HepG2 (cell line): ENCODE data around the gene SRP68. TPM values are rescaled to one million over a fixed set of nuclear protein-coding genes. Genes with fewer than 3 reads are reported as not detected.
A peak's percentile ranks its signal among the peaks of the same experiment; 100 is the strongest.

Experiments
- ATAC-seq: fragments of 200-7000 bp; cut with Tn5 transposase; 3 replicates; pipeline ENCODE4 v1.9.1; 2020; ENCODE audit warnings: mild to moderate bottlenecking, moderate library complexity
- BruUV-seq: library from RNA; stranded (reverse); fragments of 400-500 nt; replicated peaks from 2 replicates; lab custom pipeline; 2021; lab: Mats Ljungman, UMichigan
- CTCF ChIA-PET: fragments of 300-600 bp; formaldehyde crosslinking; extraction: SDS; loops from one replicate; lab custom pipeline; 2021; ENCODE audit warnings: low total read pairs, inconsistent platforms, low intra/inter-chr PET ratio; lab: Yijun Ruan, JAX
- POLR2A ChIA-PET: fragments of 350-600 bp; sonication (Branson Sonifier 250); formaldehyde crosslinking; loops from one replicate; lab custom pipeline; 2020; ENCODE audit warnings: antibody characterized with exemption, inconsistent platforms; lab: Yijun Ruan, JAX
- DNase-seq: peaks from one replicate; pipeline ENCODE4 v3.0.0-alpha.2; 2015; ENCODE audit warnings: low spot score
- FAIRE-seq: peaks from 3 replicates; lab custom pipeline; 2011; peaks lifted over from hg19 to GRCh38; lab: Jason Lieb, UNC
- H2AFZ ChIP-seq: one replicate; pipeline ENCODE4 v1.6.1; 2011; ENCODE audit warnings: low read length, inconsistent platforms
- H3K27ac ChIP-seq: fragments of 300-600 bp; 3 replicates; pipeline ENCODE4 v1.8.0; 2011; ENCODE audit warnings: mixed run types, mild to moderate bottlenecking, mixed read lengths, low read length, inconsistent platforms; ENCODE audit not compliant: insufficient read depth; ENCODE audit errors: extremely low read length
- H3K27me3 ChIP-seq, 2 experiments: fragments of 200-600 bp in 1 of 2; 2 replicates in 1 of 2; 3 replicates in 1 of 2; pipeline versions ENCODE4 v1.6.0 to v1.8.0; 2011; ENCODE audit warnings: low read length in 2 of 2, mild to moderate bottlenecking in 2 of 2, moderate library complexity in 2 of 2, inconsistent platforms in 1 of 2; ENCODE audit not compliant: insufficient read depth in 2 of 2, control insufficient read depth in 1 of 2
- H3K36me3 ChIP-seq, 2 experiments: fragments of 200-600 bp in 1 of 2; replicated peaks in 1 of 2; 2 replicates in 1 of 2; 3 replicates in 1 of 2; pipeline versions ENCODE4 v1.5.1 to v1.8.0; 2011; ENCODE audit warnings: low read length in 2 of 2, inconsistent platforms in 1 of 2; ENCODE audit not compliant: insufficient read depth in 2 of 2, control insufficient read depth in 1 of 2
- H3K4me1 ChIP-seq: 2 replicates; pipeline ENCODE4 v1.5.1; 2012; ENCODE audit warnings: low read length, inconsistent platforms; ENCODE audit not compliant: insufficient read depth
- H3K4me2 ChIP-seq: 2 replicates; pipeline ENCODE4 v1.6.0; 2011; ENCODE audit warnings: low read depth, low read length, inconsistent platforms
- H3K4me3 ChIP-seq, 3 experiments: fragments of 200-600 bp in 1 of 3; sonication (generic), shearing (Covaris generic) in 1 of 3; replicated peaks in 1 of 3; 2 replicates each; pipeline ENCODE4 v1.5.1; 2011 to 2016; ENCODE audit warnings: low read length in 3 of 3, inconsistent platforms in 2 of 3, low read depth in 2 of 3, mild to moderate bottlenecking in 2 of 3, control low read depth in 1 of 3, mixed read lengths in 1 of 3; ENCODE audit not compliant: insufficient read depth in 1 of 3
- H3K79me2 ChIP-seq: one replicate; pipeline ENCODE4 v1.6.1; 2011; ENCODE audit warnings: low read length, inconsistent platforms; ENCODE audit not compliant: insufficient read depth
- H3K9ac ChIP-seq: 2 replicates; pipeline ENCODE4 v1.6.0; 2011; ENCODE audit warnings: mild to moderate bottlenecking, low read depth, low read length, inconsistent platforms; ENCODE audit not compliant: insufficient read depth
- H3K9me3 ChIP-seq: 2 replicates; pipeline ENCODE4 v1.5.1; 2012; ENCODE audit warnings: mild to moderate bottlenecking, low read length
- H4K20me1 ChIP-seq: 2 replicates; pipeline ENCODE4 v1.6.0; 2011; ENCODE audit warnings: inconsistent platforms, mild to moderate bottlenecking, low read length, moderate library complexity; ENCODE audit not compliant: insufficient read depth
- ATF6 ChIP-seq: sonication (generic); formaldehyde crosslinking; conservative IDR thresholded peaks from 2 replicates; pipeline ENCODE4 v1.4.0; 2020; ENCODE audit warnings: missing genetic modification reagents
- HOXA7 ChIP-seq: sonication (generic); formaldehyde crosslinking; IDR thresholded peaks from 2 replicates; pipeline ENCODE4 v1.8.1; 2022; ENCODE audit warnings: mild to moderate bottlenecking, missing genetic modification reagents, moderate library complexity
- NCOR1 ChIP-seq: fragments of 200-600 bp; sonication (generic); IDR thresholded peaks from 2 replicates; pipeline ENCODE4 v1.7.0; 2017; ENCODE audit warnings: antibody characterized with exemption, low read length, borderline replicate concordance
- TCF12 ChIP-seq, 2 experiments: fragments of 450-650 bp in 1 of 2; sonication (generic) in 1 of 2; formaldehyde crosslinking in 1 of 2; IDR thresholded peaks; 2 replicates each; pipeline versions ENCODE4 v1.6.1 to v1.8.0; 2017 to 2022; ENCODE audit warnings: antibody characterized with exemption in 1 of 2, mild to moderate bottlenecking in 1 of 2, missing genetic modification reagents in 1 of 2, moderate library complexity in 1 of 2
- ZNF430 ChIP-seq: sonication (generic); formaldehyde crosslinking; IDR thresholded peaks from 2 replicates; pipeline ENCODE4 v1.9.0; 2021; ENCODE audit warnings: mild to moderate bottlenecking, missing genetic modification reagents
- ZNF549 ChIP-seq: sonication (generic); formaldehyde crosslinking; IDR thresholded peaks from 2 replicates; pipeline ENCODE4 v1.5.0; 2020; ENCODE audit warnings: missing genetic modification reagents
- WGBS: methylation state at CpG from one replicate; pipeline ENCODE4 v1.1.6; 2017; ENCODE audit warnings: low lambda C conversion rate; 5-methylcytosine and 5-hydroxymethylcytosine counted together
- in situ Hi-C: cut with HindIII; loops from 2 replicates; pipeline ENCODE4 v1.10.0; 2017; ENCODE audit warnings: low pct_unique_long_range_greater_than_20kb; ENCODE audit not compliant: extremely low pct_ligation_motif_present
- intact Hi-C: fragments of 100-400 bp; cut with micrococcal nuclease; formaldehyde crosslinking; loops from one replicate; pipeline ENCODE4 v1.10.0; 2022; ENCODE audit not compliant: unreplicated experiment
- polyA plus RNA-seq, 8 experiments: library from polyadenylated mRNA; depleted of rRNA in 3 of 8; stranded (reverse) in 7 of 8; unstranded in 1 of 8; fragments of >200 nt; fragmentation: Illumina TruSeq in 4 of 8; extraction: Trizol in 4 of 8; gene quantifications; 2 replicates each; pipeline versions ENCODE4 v1.2.1 to v1.2.3, GENCODE V29; 2011 to 2016; ENCODE audit warnings: low read depth in 4 of 8, missing spikeins in 1 of 8, mixed read lengths in 1 of 8; ENCODE audit not compliant: insufficient read depth in 1 of 8
- total RNA-seq, 5 experiments: library from RNA; depleted of rRNA; stranded (reverse); fragments of >200 nt; fragmentation: Illumina TruSeq; extraction: Trizol; gene quantifications; 2 replicates each; pipeline ENCODE4 v1.2.3, GENCODE V29; 2016; ENCODE audit warnings: low read depth in 1 of 5

Gene SRP68
- total and polyA plus RNA-seq, 2 of the 13 experiments (the other 11 are each of a cell fraction or from before 2014, with no cell fraction given), result 39.8 to 74.3 TPM

GRCh38 chr17:76053246-76054111 lies 18.8 kb downstream of the SRP68 start:
- no peak overlapping the region for H3K4me3 ChIP-seq
- H3K27ac ChIP-seq, result no peak overlapping the region
- H3K79me2 ChIP-seq, result no peaks in the 10 kb centered on the region
- no peak overlapping the region for H3K9ac ChIP-seq
- H3K4me1 ChIP-seq, result no peaks in the 10 kb centered on the region
- H3K36me3 ChIP-seq, result peaks cover 35 to 87% of the 10 kb centered on the region in 2 experiments
- H3K27me3 ChIP-seq, result no peaks in the 10 kb centered on the region
- whole genome bisulfite sequencing, result 96% methylated on average over 17 of the region's 17 CpGs
- FAIRE-seq, result no peak
- intact Hi-C loops, result no loop called here
- no peak overlapping the region for H3K4me2 ChIP-seq
- H2AFZ ChIP-seq, result no peak overlapping the region
- TSS peak; percentile 8 for BruUV-seq
- ATAC-seq, result no peak
- CTCF ChIA-PET, result no interaction called here
- TF ChIP-seq NCOR1 (no peak), TCF12 (IDR thresholded peaks at IDR 0.05) (no peak), TCF12 (CRISPR knock-in tag; IDR thresholded peaks at IDR 0.05) (no peak), ZNF549 (CRISPR knock-in tag) (no peak), ZNF430 (CRISPR knock-in tag) (no peak)
- H4K20me1 ChIP-seq, result no peaks in the 10 kb centered on the region; the same call in 1 of the 2 replicates
- POLR2A ChIA-PET, result no interaction called here
- no peak for DNase-seq
- H3K9me3 ChIP-seq, result no peaks in the 10 kb centered on the region
- in situ Hi-C loops, result no loop called here

DNA sequence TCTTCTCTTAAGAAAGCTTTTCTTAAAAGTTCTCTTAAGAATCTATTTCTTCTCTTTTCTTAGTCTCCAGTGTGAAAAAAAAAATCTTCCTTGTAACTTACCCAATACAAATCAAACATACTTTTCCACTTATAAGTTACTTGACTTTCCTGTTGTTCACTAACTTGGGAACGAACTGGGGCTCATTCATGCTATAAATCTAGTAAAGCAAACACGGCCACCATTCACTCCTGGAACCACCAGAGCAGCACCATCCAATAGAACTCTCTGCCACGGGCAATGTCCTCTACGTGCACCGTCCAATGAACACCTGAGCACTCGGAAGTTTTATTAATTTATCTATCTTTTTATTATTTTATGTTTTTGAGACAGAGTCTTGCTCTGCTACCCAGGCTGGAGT lies 20.8 kb downstream of the SRP68 start:
- 98% methylated on average over 6 of the region's 6 CpGs for WGBS
- H3K27ac ChIP-seq, result no peak overlapping the region
- ATAC-seq, result no peak
- H3K4me3 ChIP-seq, result no peak overlapping the region
- H2AFZ ChIP-seq, result no peak overlapping the region
- no peaks in the 10 kb centered on the region for H3K9me3 ChIP-seq
- no TSS peak for BruUV-seq
- H3K4me1 ChIP-seq, result no peaks in the 10 kb centered on the region
- in situ Hi-C loops (no loop called here), intact Hi-C loops (no loop called here)
- no peak overlapping the region for H3K4me2 ChIP-seq
- CTCF ChIA-PET, result no interaction called here
- no peaks in the 10 kb centered on the region for H3K79me2 ChIP-seq
- H3K9ac ChIP-seq, result no peak overlapping the region
- FAIRE-seq, result no peak
- H3K27me3 ChIP-seq, result no peaks in the 10 kb centered on the region
- H3K36me3 ChIP-seq, result peaks cover 43 to 84% of the 10 kb centered on the region in 2 experiments
- DNase-seq, result no peak
- H4K20me1 ChIP-seq, result no peaks in the 10 kb centered on the region; the same call in 1 of the 2 replicates
- TF ChIP-seq ATF6 (CRISPR knock-in tag) (no peak), HOXA7 (no peak)
- TF ChIP-seq, all 625 proteins: peak for 0
- POLR2A ChIA-PET, result no interaction called here
